H1 (cell line): Measurements from ENCODE around the gene COL4A3. TPM values are rescaled to one million over a fixed set of nuclear protein-coding genes. Genes with fewer than 3 reads are reported as not detected.

Source experiments
- CREB1 ChIP-seq: IDR thresholded peaks from 2 replicates; pipeline ENCODE4 v1.6.1; 2012; ENCODE audit warnings: inconsistent platforms
- CTCF ChIP-seq, 3 experiments: IDR thresholded peaks; 1 replicate in 2 of 3; 2 replicates in 1 of 3; pipeline versions ENCODE4 v1.5.1 to v1.6.1; 2011; ENCODE audit warnings: low read length in 3 of 3, mild to moderate bottlenecking in 3 of 3, inconsistent platforms in 2 of 3, low read depth in 1 of 3, moderate library complexity in 1 of 3; ENCODE audit not compliant: insufficient read depth in 1 of 3; ENCODE audit errors: control extremely low read depth in 1 of 3
- GABPA ChIP-seq: IDR thresholded peaks from 2 replicates; pipeline ENCODE4 v1.6.1; 2011; ENCODE audit warnings: mild to moderate bottlenecking, low read length, moderate library complexity, borderline replicate concordance; ENCODE audit not compliant: insufficient read depth
- NRF1 ChIP-seq: IDR thresholded peaks from 2 replicates; pipeline ENCODE4 v1.6.1; 2011; ENCODE audit warnings: mild to moderate bottlenecking, low read depth, low read length, improper control_type of control experiment
- TAF1 ChIP-seq: IDR thresholded peaks from 2 replicates; pipeline ENCODE4 v1.6.1; 2011; ENCODE audit warnings: mild to moderate bottlenecking, low read depth, low read length
- polyA plus RNA-seq, 7 experiments: library from polyadenylated mRNA; depleted of rRNA in 3 of 7; stranded (reverse) in 5 of 7; unstranded in 2 of 7; fragments of >200 nt in 5 of 7; fragments of 200-250 nt in 2 of 7; gene quantifications; 1 replicate in 5 of 7; 2 replicates in 1 of 7; 4 replicates in 1 of 7; pipeline versions ENCODE4 v1.2.1 to v1.2.3, GENCODE V29; 2011 to 2013; ENCODE audit warnings: missing spikeins in 2 of 7, mixed read lengths in 2 of 7
- total RNA-seq: library from RNA; stranded (reverse); fragmentation: NEBNext Ultra II Directional; extraction: Animal tissue kit (Norgen Biotek cat#: 25700); gene quantifications from 2 replicates; pipeline ENCODE4 v1.2.1, GENCODE V29; 2021

The COL4A3 gene
- total and polyA plus RNA-seq, 2 of the 8 experiments (the other 6 are each of a cell fraction or from before 2014, with no cell fraction given), result 0.12 to 0.17 TPM

GRCh38 chr2:227238238-227239237 is 74.1 kb downstream of the COL4A3 start (continued):
- TF ChIP-seq CTCF (IDR thresholded peaks at IDR 0.05; ENCODE audit: control extremely low read depth in 1 of 3, insufficient read depth in 1 of 3, low read depth in 1 of 3, low read length in 3 of 3), result peak; percentile 73 to 89 (median 80)
- TF ChIP-seq CREB1, result no peak
- TF ChIP-seq GABPA, result no peak
- no peak for TF ChIP-seq TAF1
- no peak for TF ChIP-seq NRF1
